Measurements from ENCODE around the gene ARHGAP6.

DNA sequence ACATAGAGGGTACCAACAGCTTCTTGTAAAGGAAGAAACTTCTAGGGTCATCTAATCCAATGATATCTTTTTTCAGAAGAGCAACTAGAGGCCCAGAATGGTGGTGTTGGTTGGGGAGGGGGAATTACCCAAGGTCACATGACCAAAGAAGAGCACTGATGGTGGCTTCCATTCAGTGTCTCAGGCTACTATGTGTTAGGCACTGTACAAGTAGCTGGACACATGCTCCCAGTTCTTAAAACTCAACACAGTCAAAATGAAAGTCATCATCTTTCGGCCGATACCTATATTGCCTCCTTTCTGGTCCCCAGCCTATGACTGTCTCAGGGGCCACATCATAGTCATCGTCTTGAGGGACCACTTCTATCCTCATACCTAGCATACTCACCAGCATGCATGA lies 88.1 kb downstream of the ARHGAP6 start:
- TF ChIP-seq, protein P1, sequence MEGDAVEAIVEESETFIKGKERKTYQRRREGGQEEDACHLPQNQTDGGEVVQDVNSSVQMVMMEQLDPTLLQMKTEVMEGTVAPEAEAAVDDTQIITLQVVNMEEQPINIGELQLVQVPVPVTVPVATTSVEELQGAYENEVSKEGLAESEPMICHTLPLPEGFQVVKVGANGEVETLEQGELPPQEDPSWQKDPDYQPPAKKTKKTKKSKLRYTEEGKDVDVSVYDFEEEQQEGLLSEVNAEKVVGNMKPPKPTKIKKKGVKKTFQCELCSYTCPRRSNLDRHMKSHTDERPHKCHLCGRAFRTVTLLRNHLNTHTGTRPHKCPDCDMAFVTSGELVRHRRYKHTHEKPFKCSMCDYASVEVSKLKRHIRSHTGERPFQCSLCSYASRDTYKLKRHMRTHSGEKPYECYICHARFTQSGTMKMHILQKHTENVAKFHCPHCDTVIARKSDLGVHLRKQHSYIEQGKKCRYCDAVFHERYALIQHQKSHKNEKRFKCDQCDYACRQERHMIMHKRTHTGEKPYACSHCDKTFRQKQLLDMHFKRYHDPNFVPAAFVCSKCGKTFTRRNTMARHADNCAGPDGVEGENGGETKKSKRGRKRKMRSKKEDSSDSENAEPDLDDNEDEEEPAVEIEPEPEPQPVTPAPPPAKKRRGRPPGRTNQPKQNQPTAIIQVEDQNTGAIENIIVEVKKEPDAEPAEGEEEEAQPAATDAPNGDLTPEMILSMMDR (IDR thresholded peaks at IDR 0.05): no peak
- TF ChIP-seq POLR2A (IDR thresholded peaks at IDR 0.05): no peak

All from Peyer's patch (tissue), 4 donors.